ENCODE measurements around the gene FAM13B.
"Not testable (repeated sequence)": the region's sequence is repeated elsewhere in the genome, so short reads cannot be mapped to it uniquely, and the experiment has no call there.

The FAM13B gene

GRCh38 chr5:138033386-138033808, 518 bp upstream of the FAM13B start:
- DNase-seq = no peak

GRCh38 chr5:138032028-138032571, 779 bp downstream of the FAM13B start:
- no peak for DNase-seq

- no peak for DNase-seq
Observed at GRCh38 chr5:138029944-138030343, 2.9 kb downstream of the FAM13B start.

GRCh38 chr5:138029501-138029900, 3.4 kb downstream of the FAM13B start:
- no peak for DNase-seq

GRCh38 chr5:138028971-138029365, 3.9 kb downstream of the FAM13B start:
- no peak for DNase-seq

- DNase-seq = not testable (repeated sequence)
Observed at GRCh38 chr5:138028262-138028970, 4.5 kb downstream of the FAM13B start.

GRCh38 chr5:138026793-138027192, 6.1 kb downstream of the FAM13B start:
- not testable (repeated sequence) for DNase-seq

- DNase-seq = no peak
Observed at GRCh38 chr5:138025285-138025684, 7.6 kb downstream of the FAM13B start.

- no peak for DNase-seq
Observed at GRCh38 chr5:138024117-138024516, 8.8 kb downstream of the FAM13B start.

GRCh38 chr5:138022912-138023311, 10.0 kb downstream of the FAM13B start:
- DNase-seq = no peak

- DNase-seq = no peak
Observed at GRCh38 chr5:138021771-138022170, 11.1 kb downstream of the FAM13B start.

- DNase-seq = no peak
Observed at GRCh38 chr5:138018849-138019248, 14.0 kb downstream of the FAM13B start.

GRCh38 chr5:138015916-138016315, 17.0 kb downstream of the FAM13B start:
- no peak for DNase-seq

- no peak for DNase-seq
Observed at GRCh38 chr5:138011991-138012390, 20.9 kb downstream of the FAM13B start.

GRCh38 chr5:138000102-138000723, 32.7 kb downstream of the FAM13B start:
- no peak for DNase-seq

GRCh38 chr5:137997726-137998213, 35.1 kb downstream of the FAM13B start:
- DNase-seq = no peak

- DNase-seq = no peak
Observed at GRCh38 chr5:137995749-137996128, 37.1 kb downstream of the FAM13B start.

- DNase-seq = no peak
Observed at GRCh38 chr5:137995077-137995748, 37.7 kb downstream of the FAM13B start.

- DNase-seq = no peak
Observed at GRCh38 chr5:137994556-137994955, 38.3 kb downstream of the FAM13B start.

GRCh38 chr5:137989419-137989818, 43.5 kb downstream of the FAM13B start:
- no peak for DNase-seq

GRCh38 chr5:137975208-137975607, 57.7 kb downstream of the FAM13B start:
- no peak for DNase-seq

GRCh38 chr5:137970384-137970783, 62.5 kb downstream of the FAM13B start:
- DNase-seq = not testable (repeated sequence)

GRCh38 chr5:137960819-137961218, 72.1 kb downstream of the FAM13B start:
- no peak for DNase-seq

- no peak for DNase-seq
Observed at GRCh38 chr5:137960141-137960540, 72.7 kb downstream of the FAM13B start.
